ENCODE results near the gene GAREM1. TPM values are rescaled to one million over a fixed set of nuclear protein-coding genes. Genes with fewer than 3 reads are reported as not detected.

Gene GAREM1
- total and polyA plus RNA-seq, 9 of the 15 experiments (the other 6 are each of a cell fraction or from before 2014, with no cell fraction given): 0.03 to 0.33 (median 0.07) TPM; not detected in 1

- no peak for TF ChIP-seq ZNF407 (IDR thresholded peaks at IDR 0.05; ENCODE audit: low read depth)
- TF ChIP-seq SRF (CRISPR knock-in tag; IDR thresholded peaks at IDR 0.05): no peak
- no peak for TF ChIP-seq ZNF561 (CRISPR knock-in tag; conservative IDR thresholded peaks at IDR 0.05)
- TF ChIP-seq ZNF583 (CRISPR knock-in tag; IDR thresholded peaks at IDR 0.05): no peak
Observed at GRCh38 chr18:32509111-32509510, 38.4 kb upstream of the GAREM1 start (continued).
